K562 (cell line): ENCODE results near the gene WHAMM. TPM values are rescaled to one million over a fixed set of nuclear protein-coding genes. Genes with fewer than 3 reads are reported as not detected.

Experiments used
- ATAC-seq: fragments of 200-7000 bp; cut with Tn5 transposase; 3 replicates; pipeline ENCODE4 v1.9.1; 2020; ENCODE audit warnings: moderate library complexity
- BruUV-seq: library from RNA; stranded (reverse); fragments of 400-500 nt; replicated peaks from 2 replicates; lab custom pipeline; 2021; lab: Mats Ljungman, UMichigan
- CTCF ChIA-PET: fragments of 300-600 bp; formaldehyde crosslinking; extraction: SDS; loops from one replicate; lab custom pipeline; 2021; ENCODE audit warnings: low intra/inter-chr PET ratio; lab: Yijun Ruan, JAX
- POLR2A ChIA-PET: fragments of 300-600, 350-650 bp; sonication (Branson Sonifier 250); formaldehyde crosslinking; extraction: SDS; loops from one replicate; lab custom pipeline; 2021; ENCODE audit warnings: antibody characterized with exemption, inconsistent platforms; lab: Yijun Ruan, JAX
- DNase-seq, 4 experiments: peaks; one replicate each; pipeline versions ENCODE4 v3.0.0 to v3.0.0-alpha.2; 2011 to 2018; ENCODE audit warnings: low spot score in 3 of 4, mixed read lengths in 3 of 4; ENCODE audit errors: extremely low read depth in 1 of 4
- FAIRE-seq: peaks from 2 replicates; lab custom pipeline; 2011; peaks lifted over from hg19 to GRCh38; lab: Jason Lieb, UNC
- H2AFZ ChIP-seq: 2 replicates; pipeline ENCODE4 v1.6.0; 2011; ENCODE audit warnings: low read depth, low read length, control low read depth, inconsistent platforms
- H3K27ac ChIP-seq: fragments of 200-600 bp; 3 replicates; pipeline ENCODE4 v1.8.0; 2011; ENCODE audit warnings: low read depth, mild to moderate bottlenecking, control low read depth, inconsistent platforms, low read length, moderate library complexity, mixed read lengths; ENCODE audit errors: extremely low read depth
- H3K27me3 ChIP-seq, 2 experiments: fragments of 300-600 bp in 1 of 2; 2 replicates in 1 of 2; 3 replicates in 1 of 2; pipeline versions ENCODE4 v1.6.0 to v1.8.0; 2011; ENCODE audit warnings: inconsistent platforms in 2 of 2, low read length in 2 of 2, mild to moderate bottlenecking in 1 of 2, mixed read lengths in 1 of 2, moderate library complexity in 1 of 2; ENCODE audit not compliant: control insufficient read depth in 2 of 2, insufficient read depth in 2 of 2
- H3K36me3 ChIP-seq: fragments of 300-600 bp; 3 replicates; pipeline ENCODE4 v1.8.0; 2011; ENCODE audit warnings: mild to moderate bottlenecking, low read length, inconsistent platforms; ENCODE audit not compliant: control insufficient read depth, insufficient read depth
- H3K4me1 ChIP-seq, 2 experiments: fragments of 200-600 bp in 1 of 2; replicated peaks in 1 of 2; 2 replicates in 1 of 2; 3 replicates in 1 of 2; pipeline versions ENCODE4 v1.5.1 to v1.8.0; 2011; ENCODE audit warnings: inconsistent platforms in 2 of 2, low read length in 2 of 2, mild to moderate bottlenecking in 1 of 2, mixed read lengths in 1 of 2, moderate library complexity in 1 of 2; ENCODE audit not compliant: control insufficient read depth in 2 of 2, insufficient read depth in 2 of 2
- H3K4me2 ChIP-seq: 2 replicates; pipeline ENCODE4 v1.6.1; 2011; ENCODE audit warnings: low read length, control low read depth, inconsistent platforms, mixed read lengths; ENCODE audit not compliant: insufficient read depth
- H3K4me3 ChIP-seq: fragments of 200-600 bp; sonication (generic), shearing (Covaris generic); 2 replicates; pipeline ENCODE4 v1.5.1; 2016; ENCODE audit warnings: control low read depth, inconsistent platforms
- H3K79me2 ChIP-seq: fragments of 200-600 bp; 3 replicates; pipeline ENCODE4 v1.8.0; 2011; ENCODE audit warnings: low read length, inconsistent platforms; ENCODE audit not compliant: control insufficient read depth, insufficient read depth
- H3K9ac ChIP-seq, 2 experiments: 2 replicates each; pipeline versions ENCODE4 v1.6.0 to v1.6.1; 2011; ENCODE audit warnings: low read depth in 2 of 2, low read length in 2 of 2, control low read depth in 1 of 2, inconsistent platforms in 1 of 2, mild to moderate bottlenecking in 1 of 2, mixed read lengths in 1 of 2; ENCODE audit not compliant: insufficient read depth in 1 of 2
- H3K9me1 ChIP-seq: one replicate; pipeline ENCODE4 v1.6.0; 2011; ENCODE audit warnings: inconsistent platforms, mild to moderate bottlenecking, low read length, moderate library complexity; ENCODE audit not compliant: control insufficient read depth, insufficient read depth
- H3K9me3 ChIP-seq: replicated peaks from 2 replicates; pipeline ENCODE4 v1.5.1; 2011; ENCODE audit warnings: low read depth, low read length, inconsistent platforms; ENCODE audit not compliant: control insufficient read depth, insufficient read depth
- H4K20me1 ChIP-seq: replicated peaks from 2 replicates; pipeline ENCODE4 v1.6.1; 2011; ENCODE audit warnings: low read length, inconsistent platforms, mixed read lengths; ENCODE audit not compliant: control insufficient read depth, insufficient read depth
- BRF1 ChIP-seq: IDR thresholded peaks from 3 replicates; pipeline ENCODE4 v1.6.1; 2011; ENCODE audit warnings: borderline replicate concordance, mild to moderate bottlenecking; ENCODE audit not compliant: insufficient read length; ENCODE audit errors: extremely low read depth
- CHD2 ChIP-seq: IDR thresholded peaks from 2 replicates; pipeline ENCODE4 v1.6.1; 2011; ENCODE audit warnings: low read depth, low read length
- EGR1 ChIP-seq: fragments of 450-650 bp; conservative IDR thresholded peaks from 2 replicates; pipeline ENCODE4 v1.6.1; 2017; ENCODE audit warnings: mild to moderate bottlenecking
- GABPA ChIP-seq: fragments of 200-800 bp; sonication (Bioruptor generic); conservative IDR thresholded peaks from 2 replicates; pipeline ENCODE4 v1.6.1; 2016; ENCODE audit warnings: low read depth, missing genetic modification characterization, missing compliant biosample characterization
- JUND ChIP-seq, 2 experiments: IDR thresholded peaks; 2 replicates in 1 of 2; 3 replicates in 1 of 2; pipeline ENCODE4 v1.6.1; 2011; ENCODE audit warnings: borderline replicate concordance in 2 of 2, low read depth in 2 of 2, low read length in 2 of 2, improper control_type of control experiment in 1 of 2, missing biosample characterization in 1 of 2, missing genetic modification characterization in 1 of 2, missing genetic modification reagents in 1 of 2
- KDM1A ChIP-seq, 2 experiments: fragments of 450-650 bp; IDR thresholded peaks; 2 replicates each; pipeline ENCODE4 v1.6.1; 2016; ENCODE audit warnings: mild to moderate bottlenecking in 2 of 2
- KLF16 ChIP-seq: IDR thresholded peaks from 2 replicates; pipeline ENCODE4 v1.6.1; 2016; ENCODE audit warnings: antibody characterized with exemption
- MTA2 ChIP-seq: fragments of 450-650 bp; IDR thresholded peaks from 2 replicates; pipeline ENCODE4 v1.6.1; 2016; ENCODE audit warnings: low read depth
- POLR2AphosphoS5 ChIP-seq: IDR thresholded peaks from 2 replicates; pipeline ENCODE4 v1.6.1; 2011; ENCODE audit warnings: mild to moderate bottlenecking, low read depth, low read length, moderate library complexity; ENCODE audit not compliant: control insufficient read depth, insufficient read depth
- RAD51 ChIP-seq: fragments of 450-650 bp; IDR thresholded peaks from 2 replicates; pipeline ENCODE4 v1.7.1; 2016; ENCODE audit warnings: low read depth, mild to moderate bottlenecking, borderline replicate concordance
- ZKSCAN3 ChIP-seq: fragments of 250-450 bp; sonication (Bioruptor Pico); IDR thresholded peaks from 2 replicates; pipeline ENCODE4 v1.4.0; 2020
- ZNF212 ChIP-seq: fragments of 450-650 bp; formaldehyde crosslinking; IDR thresholded peaks from 2 replicates; pipeline ENCODE4 v1.4.0; 2020; ENCODE audit warnings: mild to moderate bottlenecking
- ZNF3 ChIP-seq: fragments of 250-450 bp; sonication (Bioruptor Pico); IDR thresholded peaks from 2 replicates; pipeline ENCODE4 v1.5.0; 2021; ENCODE audit warnings: mild to moderate bottlenecking, moderate library complexity
- ZNF584 ChIP-seq: fragments of 200-800 bp; sonication (Bioruptor generic); IDR thresholded peaks from 2 replicates; pipeline ENCODE4 v1.6.1; 2016; ENCODE audit warnings: low read depth, mild to moderate bottlenecking, missing genetic modification characterization, missing compliant biosample characterization
- ZNF780A ChIP-seq: fragments of 250-450 bp; sonication (Bioruptor Pico); IDR thresholded peaks from 2 replicates; pipeline ENCODE4 v1.5.0; 2021; ENCODE audit warnings: mild to moderate bottlenecking
- ZSCAN32 ChIP-seq: fragments of 450-650 bp; formaldehyde crosslinking; IDR thresholded peaks from 2 replicates; pipeline ENCODE4 v1.4.0; 2020; ENCODE audit warnings: mild to moderate bottlenecking, moderate library complexity
- WGBS: fragments of 100-300 bp; shearing (Covaris generic); methylation state at CpG from one replicate; pipeline ENCODE4 v1.1.6; 2016; ENCODE audit warnings: low coverage, mixed read lengths; ENCODE audit not compliant: insufficient coverage; ENCODE audit errors: missing lambda C conversion rate; 5-methylcytosine and 5-hydroxymethylcytosine counted together
- in situ Hi-C: fragments of 300-500 bp; cut with MboI; formaldehyde crosslinking; loops from 4 replicates; pipeline ENCODE4 v1.15.0; 2018; ENCODE audit warnings: inconsistent platforms, mixed read lengths
- intact Hi-C: fragments of 100-400 bp; cut with micrococcal nuclease; formaldehyde crosslinking; loops from 2 replicates; pipeline ENCODE4 v1.14.2; 2022
- polyA plus RNA-seq, 8 experiments: library from polyadenylated mRNA; depleted of rRNA in 4 of 8; stranded (reverse) in 5 of 8; unstranded in 3 of 8; fragments of >200 nt; fragmentation: Nextera tagmentation in 2 of 8; fragmentation: Illumina TruSeq in 1 of 8; extraction: Ambion mirVana in 2 of 8; extraction: Trizol in 1 of 8; gene quantifications; 2 replicates each; pipeline versions ENCODE4 v1.2.1 to v1.2.3, GENCODE V29; 2011 to 2014; ENCODE audit warnings: inconsistent platforms in 1 of 8, missing spikeins in 1 of 8
- total RNA-seq, 7 experiments: library from RNA; depleted of rRNA in 6 of 7; stranded (reverse); fragments of >200 nt in 6 of 7; fragmentation: Illumina TruSeq in 2 of 7; extraction: Trizol in 2 of 7; gene quantifications; 2 replicates each; pipeline versions ENCODE4 v1.2.1 to v1.2.3, GENCODE V29; 2011 to 2021; ENCODE audit warnings: low replicate concordance in 1 of 7
- TF ChIP-seq, protein P1 (sequence below): sonication (generic); formaldehyde crosslinking; IDR thresholded peaks from 2 replicates; pipeline ENCODE4 v1.9.0; 2022; ENCODE audit warnings: mild to moderate bottlenecking, missing genetic modification reagents
- TF ChIP-seq, protein P2 (sequence below): fragments of 250-450 bp; sonication (Bioruptor Pico); IDR thresholded peaks from 2 replicates; pipeline ENCODE4 v1.8.0; 2021; ENCODE audit warnings: moderate library complexity, mild to moderate bottlenecking, inconsistent platforms
- TF ChIP-seq, protein P3 (sequence below): conservative IDR thresholded peaks from 2 replicates; pipeline ENCODE4 v1.6.1; 2011; ENCODE audit warnings: low read depth, mild to moderate bottlenecking, low read length; ENCODE audit not compliant: control insufficient read depth

WHAMM gene
- total and polyA plus RNA-seq, 9 of the 15 experiments (the other 6 are each of a cell fraction or from before 2014, with no cell fraction given), result 2.0 to 4.8 (median 3.6) TPM

DNA sequence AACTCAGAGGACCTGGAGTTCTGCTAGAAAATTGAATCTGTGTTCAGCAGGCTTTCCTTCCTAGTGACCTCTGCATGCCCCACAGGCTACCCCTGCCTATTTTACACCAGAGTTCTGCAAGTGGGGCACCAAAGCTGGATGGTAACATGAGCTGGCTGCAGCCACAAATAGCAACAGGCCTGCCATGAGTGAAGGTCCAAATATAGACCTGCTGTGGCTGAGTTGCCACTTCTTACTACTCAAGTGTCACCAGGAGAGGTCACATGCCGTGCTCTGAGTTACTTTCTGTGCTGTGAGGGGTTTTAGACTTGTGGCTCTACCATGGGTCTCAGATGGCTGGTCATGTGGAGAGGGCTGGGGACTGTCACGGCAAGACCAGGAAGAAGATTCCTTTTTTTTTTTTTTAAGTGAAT is 3.4 kb upstream of the WHAMM start, which contains the start of gene FSD2:
FSD2 (minus strand) TSS at position 76 of the 413 bp plus-strand sequence. CDS start 18,679 bp downstream, outside the sequence.
- in situ Hi-C loops (no loop called here), intact Hi-C loops (loop anchor here (5.0 to 10.0 kb wide), 2 partner anchors 124 to 161 kb away; partner anchors contain the start of gene CPEB1)
- no peak within 1 kb of the TSS for H3K4me3 ChIP-seq
- H3K9me1 ChIP-seq, result peaks cover 4% of the 10 kb centered on the region
- no peak within 1 kb of the TSS for H3K4me2 ChIP-seq
- peak within 1 kb of the TSS; percentile 37; the same call in 1 of the 2 replicates for H2AFZ ChIP-seq
- peak; percentile 29 for FAIRE-seq
- H3K36me3 ChIP-seq, result no peaks in the 10 kb centered on the region
- no peak for ATAC-seq
- CTCF ChIA-PET, result no interaction called here
- H3K27ac ChIP-seq, result no peak within 1 kb of the TSS
- H3K9ac ChIP-seq, result no peak within 1 kb of the TSS; a peak in 1 of 4 replicates
- BruUV-seq, result no TSS peak
- peaks cover 39 to 41% of the 10 kb centered on the region in 2 experiments for H3K4me1 ChIP-seq
- H4K20me1 ChIP-seq, result 0 out of 2 replicates have a peak, but pooled peaks cover 2% of the 10 kb centered on the region
- peaks cover 14% of the 10 kb centered on the region for H3K79me2 ChIP-seq
- POLR2A ChIA-PET, result no interaction called here
- peak in 1 of 4 experiments; percentile 58 for DNase-seq
- no peaks in the 10 kb centered on the region for H3K27me3 ChIP-seq
- H3K9me3 ChIP-seq, result no peaks in the 10 kb centered on the region
- 56% methylated on average over 2 of the region's 2 CpGs for WGBS
- TF ChIP-seq ZNF584 (CRISPR knock-in tag), result no peak
- TF ChIP-seq CHD2, result no peak
- TF ChIP-seq ZNF780A (CRISPR knock-in tag), result no peak
- TF ChIP-seq GABPA (tag), result no peak
- TF ChIP-seq ZNF3, result no peak
- TF ChIP-seq MTA2, result no peak
- no peak for TF ChIP-seq ZKSCAN3 (CRISPR knock-in tag)
- no peak for TF ChIP-seq BRF1
- TF ChIP-seq, protein P1, sequence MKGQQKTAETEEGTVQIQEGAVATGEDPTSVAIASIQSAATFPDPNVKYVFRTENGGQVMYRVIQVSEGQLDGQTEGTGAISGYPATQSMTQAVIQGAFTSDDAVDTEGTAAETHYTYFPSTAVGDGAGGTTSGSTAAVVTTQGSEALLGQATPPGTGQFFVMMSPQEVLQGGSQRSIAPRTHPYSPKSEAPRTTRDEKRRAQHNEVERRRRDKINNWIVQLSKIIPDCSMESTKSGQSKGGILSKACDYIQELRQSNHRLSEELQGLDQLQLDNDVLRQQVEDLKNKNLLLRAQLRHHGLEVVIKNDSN (CRISPR knock-in tag), result peak; percentile 47; the same call in 1 of the 2 replicates
- TF ChIP-seq, protein P2, sequence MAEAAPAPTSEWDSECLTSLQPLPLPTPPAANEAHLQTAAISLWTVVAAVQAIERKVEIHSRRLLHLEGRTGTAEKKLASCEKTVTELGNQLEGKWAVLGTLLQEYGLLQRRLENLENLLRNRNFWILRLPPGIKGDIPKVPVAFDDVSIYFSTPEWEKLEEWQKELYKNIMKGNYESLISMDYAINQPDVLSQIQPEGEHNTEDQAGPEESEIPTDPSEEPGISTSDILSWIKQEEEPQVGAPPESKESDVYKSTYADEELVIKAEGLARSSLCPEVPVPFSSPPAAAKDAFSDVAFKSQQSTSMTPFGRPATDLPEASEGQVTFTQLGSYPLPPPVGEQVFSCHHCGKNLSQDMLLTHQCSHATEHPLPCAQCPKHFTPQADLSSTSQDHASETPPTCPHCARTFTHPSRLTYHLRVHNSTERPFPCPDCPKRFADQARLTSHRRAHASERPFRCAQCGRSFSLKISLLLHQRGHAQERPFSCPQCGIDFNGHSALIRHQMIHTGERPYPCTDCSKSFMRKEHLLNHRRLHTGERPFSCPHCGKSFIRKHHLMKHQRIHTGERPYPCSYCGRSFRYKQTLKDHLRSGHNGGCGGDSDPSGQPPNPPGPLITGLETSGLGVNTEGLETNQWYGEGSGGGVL (CRISPR knock-in tag), result no peak
- TF ChIP-seq ZNF212 (CRISPR knock-in tag), result no peak
- 0 out of 2 replicates have a peak, but pooled peaks have one; percentile 3 for TF ChIP-seq JUND (IDR thresholded peaks at IDR 0.05; ENCODE audit: borderline replicate concordance, low read depth, low read length)
- no peak for TF ChIP-seq JUND (tag; IDR thresholded peaks at IDR 0.05; ENCODE audit: borderline replicate concordance, low read depth, low read length)
- TF ChIP-seq ZSCAN32 (CRISPR knock-in tag), result no peak
- TF ChIP-seq POLR2AphosphoS5, result no peak
- TF ChIP-seq EGR1, result no peak
- no peak for TF ChIP-seq KLF16
- no peak for TF ChIP-seq KDM1A (IDR thresholded peaks at IDR 0.05)
- TF ChIP-seq, protein P3, sequence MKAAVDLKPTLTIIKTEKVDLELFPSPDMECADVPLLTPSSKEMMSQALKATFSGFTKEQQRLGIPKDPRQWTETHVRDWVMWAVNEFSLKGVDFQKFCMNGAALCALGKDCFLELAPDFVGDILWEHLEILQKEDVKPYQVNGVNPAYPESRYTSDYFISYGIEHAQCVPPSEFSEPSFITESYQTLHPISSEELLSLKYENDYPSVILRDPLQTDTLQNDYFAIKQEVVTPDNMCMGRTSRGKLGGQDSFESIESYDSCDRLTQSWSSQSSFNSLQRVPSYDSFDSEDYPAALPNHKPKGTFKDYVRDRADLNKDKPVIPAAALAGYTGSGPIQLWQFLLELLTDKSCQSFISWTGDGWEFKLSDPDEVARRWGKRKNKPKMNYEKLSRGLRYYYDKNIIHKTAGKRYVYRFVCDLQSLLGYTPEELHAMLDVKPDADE, result no peak
- peak; percentile 35; the same call in 1 of the 2 replicates for TF ChIP-seq RAD51
